ENCODE measurements around the gene SPOP. TPM values are rescaled to one million over a fixed set of nuclear protein-coding genes. Genes with fewer than 3 reads are reported as not detected.

SPOP gene
- total RNA-seq, 1 donor from 2014 or later: 48.6 TPM

GRCh38 chr17:49590874-49591273 is 87.0 kb downstream of the SPOP start:
- no peak overlapping the region for H3K27ac ChIP-seq (ENCODE audit: low read depth, low read length)
- no peaks in the 10 kb centered on the region for H3K79me2 ChIP-seq (ENCODE audit: insufficient read depth, low read length)
- no peak overlapping the region for H3K4me2 ChIP-seq (ENCODE audit: low read length)
- H4K20me1 ChIP-seq (ENCODE audit: insufficient read depth, low read length): no peaks in the 10 kb centered on the region
- no peaks in the 10 kb centered on the region for H3K27me3 Mint-ChIP-seq (ENCODE audit: low read depth, unreplicated experiment)
- DNase-seq (ENCODE audit: low read depth) (no peak), FAIRE-seq (no peak)
- H3K9me3 ChIP-seq (ENCODE audit: insufficient read depth, low read depth, low read length): no peaks in the 10 kb centered on the region
- no peak overlapping the region for H2AFZ ChIP-seq (ENCODE audit: low read depth, low read length)
- TF ChIP-seq EZH2 (IDR thresholded peaks at IDR 0.05; ENCODE audit: insufficient read depth, low read length) (no peak), CTCF (IDR thresholded peaks at IDR 0.05; ENCODE audit: insufficient read depth, low read depth, low read length) (no peak)
- no peaks in the 10 kb centered on the region for H3K27me3 ChIP-seq (ENCODE audit: insufficient read depth, low read length)
- H3K4me3 ChIP-seq (ENCODE audit: insufficient read depth, low read depth, low read length): no peak overlapping the region
- H3K4me1 ChIP-seq (ENCODE audit: insufficient read depth, low read length): peaks cover 8% of the 10 kb centered on the region
- H3K27ac Mint-ChIP-seq (ENCODE audit: unreplicated experiment): no peak overlapping the region
- H3K36me3 ChIP-seq (ENCODE audit: insufficient read depth, low read length): no peaks in the 10 kb centered on the region
- H3K9me3 Mint-ChIP-seq (ENCODE audit: unreplicated experiment): peaks cover 1% of the 10 kb centered on the region
- H3K4me3 Mint-ChIP-seq (ENCODE audit: unreplicated experiment): no peak overlapping the region
- no peaks in the 10 kb centered on the region for H3K4me1 Mint-ChIP-seq (ENCODE audit: low read depth, unreplicated experiment)
- H3K9ac ChIP-seq (ENCODE audit: low read length): no peak overlapping the region
- H3K36me3 Mint-ChIP-seq (ENCODE audit: low read depth, unreplicated experiment): peaks cover 30% of the 10 kb centered on the region

- Histone ChIP-seq H3K9me3 (ENCODE audit: insufficient read depth, low read depth, low read length) (no peaks in the 10 kb centered on the region), H3K4me1 (ENCODE audit: insufficient read depth, low read length) (peaks cover 8% of the 10 kb centered on the region), H3K4me2 (ENCODE audit: low read length) (no peak overlapping the region), H3K9ac (ENCODE audit: low read length) (no peak overlapping the region), H3K27me3 (ENCODE audit: insufficient read depth, low read length) (no peaks in the 10 kb centered on the region), H4K20me1 (ENCODE audit: insufficient read depth, low read length) (no peaks in the 10 kb centered on the region), H3K4me3 (ENCODE audit: insufficient read depth, low read depth, low read length) (no peak overlapping the region), H3K27ac (ENCODE audit: low read depth, low read length) (no peak overlapping the region), H3K36me3 (ENCODE audit: insufficient read depth, low read length) (no peaks in the 10 kb centered on the region), H2AFZ (ENCODE audit: low read depth, low read length) (no peak overlapping the region), H3K79me2 (ENCODE audit: insufficient read depth, low read length) (no peaks in the 10 kb centered on the region)
- no peak for DNase-seq (ENCODE audit: low read depth)
- Mint-ChIP-seq H3K27me3 (ENCODE audit: low read depth, unreplicated experiment) (no peaks in the 10 kb centered on the region), H3K27ac (ENCODE audit: unreplicated experiment) (no peak overlapping the region), H3K9me3 (ENCODE audit: unreplicated experiment) (peaks cover 1% of the 10 kb centered on the region), H3K36me3 (ENCODE audit: low read depth, unreplicated experiment) (peaks cover 24% of the 10 kb centered on the region), H3K4me1 (ENCODE audit: low read depth, unreplicated experiment) (no peaks in the 10 kb centered on the region), H3K4me3 (ENCODE audit: unreplicated experiment) (no peak overlapping the region)
- TF ChIP-seq EZH2 (IDR thresholded peaks at IDR 0.05; ENCODE audit: insufficient read depth, low read length) (no peak), CTCF (IDR thresholded peaks at IDR 0.05; ENCODE audit: insufficient read depth, low read depth, low read length) (no peak)
- no peak for FAIRE-seq
Measured at GRCh38 chr17:49589577-49589927, 88.3 kb downstream of the SPOP start.

- Mint-ChIP-seq H3K9me3 (ENCODE audit: unreplicated experiment) (peaks cover 1% of the 10 kb centered on the region), H3K27ac (ENCODE audit: unreplicated experiment) (no peak overlapping the region), H3K27me3 (ENCODE audit: low read depth, unreplicated experiment) (no peaks in the 10 kb centered on the region), H3K4me1 (ENCODE audit: low read depth, unreplicated experiment) (no peaks in the 10 kb centered on the region), H3K36me3 (ENCODE audit: low read depth, unreplicated experiment) (peaks cover 25% of the 10 kb centered on the region), H3K4me3 (ENCODE audit: unreplicated experiment) (no peak overlapping the region)
- H3K27ac ChIP-seq (ENCODE audit: low read depth, low read length): no peak overlapping the region
- peaks cover 8% of the 10 kb centered on the region for H3K4me1 ChIP-seq (ENCODE audit: insufficient read depth, low read length)
- no peaks in the 10 kb centered on the region for H3K27me3 ChIP-seq (ENCODE audit: insufficient read depth, low read length)
- no peaks in the 10 kb centered on the region for H3K9me3 ChIP-seq (ENCODE audit: insufficient read depth, low read depth, low read length)
- TF ChIP-seq CTCF (IDR thresholded peaks at IDR 0.05; ENCODE audit: insufficient read depth, low read depth, low read length): no peak
- TF ChIP-seq EZH2 (IDR thresholded peaks at IDR 0.05; ENCODE audit: insufficient read depth, low read length): no peak
- FAIRE-seq (no peak), DNase-seq (ENCODE audit: low read depth) (peak; percentile 41)
- no peak overlapping the region for H3K4me3 ChIP-seq (ENCODE audit: insufficient read depth, low read depth, low read length)
- H3K36me3 ChIP-seq (ENCODE audit: insufficient read depth, low read length): no peaks in the 10 kb centered on the region
- no peaks in the 10 kb centered on the region for H3K79me2 ChIP-seq (ENCODE audit: insufficient read depth, low read length)
- no peak overlapping the region for H3K9ac ChIP-seq (ENCODE audit: low read length)
- no peak overlapping the region for H2AFZ ChIP-seq (ENCODE audit: low read depth, low read length)
- H3K4me2 ChIP-seq (ENCODE audit: low read length): peak overlapping the region; percentile 1
- H4K20me1 ChIP-seq (ENCODE audit: insufficient read depth, low read length): no peaks in the 10 kb centered on the region
Measured at GRCh38 chr17:49588726-49589576, 88.9 kb downstream of the SPOP start.
